Osteocyte (in vitro differentiated cells): ENCODE results near the gene EIF4G2. TPM values are rescaled to one million over a fixed set of nuclear protein-coding genes. Genes with fewer than 3 reads are reported as not detected.

Experiments
- DNase-seq: peaks from one replicate; pipeline ENCODE4 v3.0.0; 2021; ENCODE audit warnings: mixed read lengths; ENCODE audit not compliant: unreplicated experiment; ENCODE audit errors: extremely low spot score
- H3K27ac Mint-ChIP-seq: one replicate; pipeline ENCODE4 v1.8.0; 2021; ENCODE audit warnings: mild to moderate bottlenecking, mixed read lengths; ENCODE audit not compliant: unreplicated experiment
- H3K27me3 Mint-ChIP-seq: one replicate; pipeline ENCODE4 v1.8.0; 2021; ENCODE audit warnings: mixed read lengths; ENCODE audit not compliant: unreplicated experiment
- H3K36me3 Mint-ChIP-seq: one replicate; pipeline ENCODE4 v1.8.0; 2021; ENCODE audit warnings: mixed read lengths; ENCODE audit not compliant: unreplicated experiment
- H3K4me1 Mint-ChIP-seq: one replicate; pipeline ENCODE4 v1.8.0; 2021; ENCODE audit warnings: mixed read lengths; ENCODE audit not compliant: unreplicated experiment
- H3K4me3 Mint-ChIP-seq: one replicate; pipeline ENCODE4 v1.8.0; 2021; ENCODE audit warnings: mild to moderate bottlenecking, moderate library complexity, mixed read lengths; ENCODE audit not compliant: unreplicated experiment
- H3K9me3 Mint-ChIP-seq: one replicate; pipeline ENCODE4 v1.8.0; 2021; ENCODE audit warnings: mixed read lengths; ENCODE audit not compliant: unreplicated experiment
- total RNA-seq: library from RNA; stranded (reverse); gene quantifications from 2 replicates; pipeline ENCODE4 v1.2.1, GENCODE V29; 2021
- TF ChIP-seq, protein P1 (sequence below): fragments of 200-600 bp; sonication (generic); IDR thresholded peaks from 2 replicates; pipeline ENCODE4 v1.5.0; 2021; ENCODE audit warnings: antibody characterized with exemption, mild to moderate bottlenecking, moderate library complexity

EIF4G2 gene
- total RNA-seq, 1 donor from 2014 or later = 966 TPM

DNA sequence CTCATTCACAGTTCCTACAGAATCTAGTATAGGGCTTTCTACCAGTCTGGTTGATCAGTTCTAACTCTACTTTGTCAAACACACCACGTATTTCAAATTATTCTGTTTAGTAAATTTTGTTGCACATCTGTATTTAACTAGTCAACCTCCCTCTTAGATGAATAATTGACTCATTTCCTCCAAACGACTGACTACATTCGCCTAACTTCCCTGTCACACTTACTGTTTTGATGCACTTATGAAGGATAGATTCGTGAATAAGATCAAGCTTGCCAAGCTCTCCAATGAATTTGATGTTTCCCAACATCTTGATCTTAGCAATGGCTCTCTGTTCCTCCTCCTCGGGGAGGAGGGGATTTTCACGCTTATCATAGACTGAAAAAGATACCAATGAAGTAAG lies 5.0 kb downstream of the EIF4G2 start:
- peaks cover 87% of the 10 kb centered on the region for H3K36me3 Mint-ChIP-seq
- H3K4me1 Mint-ChIP-seq = peaks cover 39% of the 10 kb centered on the region
- H3K9me3 Mint-ChIP-seq = no peaks in the 10 kb centered on the region
- no peak overlapping the region for H3K4me3 Mint-ChIP-seq
- H3K27me3 Mint-ChIP-seq = no peaks in the 10 kb centered on the region
- TF ChIP-seq, protein P1, sequence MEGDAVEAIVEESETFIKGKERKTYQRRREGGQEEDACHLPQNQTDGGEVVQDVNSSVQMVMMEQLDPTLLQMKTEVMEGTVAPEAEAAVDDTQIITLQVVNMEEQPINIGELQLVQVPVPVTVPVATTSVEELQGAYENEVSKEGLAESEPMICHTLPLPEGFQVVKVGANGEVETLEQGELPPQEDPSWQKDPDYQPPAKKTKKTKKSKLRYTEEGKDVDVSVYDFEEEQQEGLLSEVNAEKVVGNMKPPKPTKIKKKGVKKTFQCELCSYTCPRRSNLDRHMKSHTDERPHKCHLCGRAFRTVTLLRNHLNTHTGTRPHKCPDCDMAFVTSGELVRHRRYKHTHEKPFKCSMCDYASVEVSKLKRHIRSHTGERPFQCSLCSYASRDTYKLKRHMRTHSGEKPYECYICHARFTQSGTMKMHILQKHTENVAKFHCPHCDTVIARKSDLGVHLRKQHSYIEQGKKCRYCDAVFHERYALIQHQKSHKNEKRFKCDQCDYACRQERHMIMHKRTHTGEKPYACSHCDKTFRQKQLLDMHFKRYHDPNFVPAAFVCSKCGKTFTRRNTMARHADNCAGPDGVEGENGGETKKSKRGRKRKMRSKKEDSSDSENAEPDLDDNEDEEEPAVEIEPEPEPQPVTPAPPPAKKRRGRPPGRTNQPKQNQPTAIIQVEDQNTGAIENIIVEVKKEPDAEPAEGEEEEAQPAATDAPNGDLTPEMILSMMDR = no peak
- no peak overlapping the region for H3K27ac Mint-ChIP-seq
- DNase-seq = no peak

DNA sequence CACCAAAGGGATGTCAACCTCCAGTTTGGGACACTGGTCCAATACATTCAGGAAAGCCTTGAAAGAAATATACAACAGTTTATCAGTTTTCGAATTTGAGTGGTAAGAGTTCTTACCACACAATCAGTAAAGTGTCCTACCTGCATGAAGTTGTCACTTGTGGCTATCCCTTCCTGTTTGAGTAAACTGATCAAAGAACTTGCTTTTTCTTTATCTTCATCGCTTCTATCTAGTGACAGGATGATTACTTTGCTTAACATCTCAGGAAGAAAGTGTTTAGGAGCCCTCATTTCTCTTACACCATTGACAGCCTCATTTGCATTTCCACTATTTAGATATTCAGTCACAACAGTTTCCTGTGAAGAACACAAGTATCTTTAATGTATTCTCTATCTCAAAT lies 8.4 kb downstream of the EIF4G2 start:
- no peaks in the 10 kb centered on the region for H3K27me3 Mint-ChIP-seq
- H3K36me3 Mint-ChIP-seq = peaks cover 85% of the 10 kb centered on the region
- peaks cover 22% of the 10 kb centered on the region for H3K4me1 Mint-ChIP-seq
- H3K4me3 Mint-ChIP-seq = no peak overlapping the region
- TF ChIP-seq, protein P1 = no peak
- no peaks in the 10 kb centered on the region for H3K9me3 Mint-ChIP-seq
- DNase-seq = no peak
- no peak overlapping the region for H3K27ac Mint-ChIP-seq

DNA sequence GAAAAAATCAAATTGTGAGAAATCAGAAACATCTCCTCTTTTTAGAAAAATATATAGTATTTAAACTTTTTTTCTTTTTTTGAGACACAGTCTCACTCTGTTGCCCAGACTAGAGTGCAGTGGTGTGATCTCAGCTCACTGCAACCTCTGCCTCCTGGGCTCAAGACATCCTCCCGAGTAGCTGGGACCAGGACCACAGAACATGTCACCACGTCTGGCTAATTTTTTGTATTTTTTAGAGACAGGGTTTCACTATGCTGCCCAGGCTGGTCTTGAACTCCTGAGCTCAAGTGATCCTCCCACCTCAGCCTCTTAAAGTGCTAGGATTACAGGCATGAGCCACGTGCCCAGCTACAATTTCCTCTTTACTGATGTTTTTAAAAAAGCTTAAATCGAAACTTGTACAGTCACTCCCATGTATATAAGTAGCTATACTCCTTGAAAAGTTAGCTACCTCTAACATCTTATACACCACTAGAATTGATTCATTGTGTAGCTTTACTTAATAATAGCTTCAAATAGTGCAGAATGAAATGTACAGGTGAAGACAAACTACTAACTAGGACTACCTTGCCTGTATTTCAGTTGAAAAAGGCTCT lies 10.3 kb downstream of the EIF4G2 start:
- Mint-ChIP-seq H3K4me1 (peaks cover 9% of the 10 kb centered on the region), H3K27ac (peak overlapping the region; percentile 34), H3K27me3 (no peaks in the 10 kb centered on the region), H3K4me3 (no peak overlapping the region), H3K9me3 (no peaks in the 10 kb centered on the region), H3K36me3 (peaks cover 66% of the 10 kb centered on the region)
- TF ChIP-seq, protein P1 = no peak
- DNase-seq = no peak

DNA sequence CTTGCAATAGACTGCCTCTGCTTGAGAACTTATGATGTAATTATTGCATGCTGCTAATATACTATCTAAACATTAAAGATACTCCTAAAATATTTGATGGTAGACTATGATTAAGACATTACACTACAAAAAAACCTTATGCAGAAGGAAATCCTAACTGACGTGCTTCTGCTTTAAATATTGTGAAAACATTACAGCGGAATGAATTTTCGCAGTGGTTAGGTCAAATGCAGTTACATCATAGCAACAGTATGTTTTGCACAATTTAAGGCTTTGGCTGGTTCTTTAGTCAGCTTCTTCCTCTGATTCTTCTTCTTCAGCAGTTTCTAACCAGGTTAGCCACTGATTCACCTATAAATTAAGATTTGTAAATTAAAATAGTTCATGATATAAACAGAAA lies 11.2 kb downstream of the EIF4G2 start:
- no peak for DNase-seq
- H3K9me3 Mint-ChIP-seq = no peaks in the 10 kb centered on the region
- no peak overlapping the region for H3K27ac Mint-ChIP-seq
- H3K4me3 Mint-ChIP-seq = no peak overlapping the region
- H3K27me3 Mint-ChIP-seq = no peaks in the 10 kb centered on the region
- peaks cover 12% of the 10 kb centered on the region for H3K4me1 Mint-ChIP-seq
- TF ChIP-seq, protein P1 = no peak
- peaks cover 59% of the 10 kb centered on the region for H3K36me3 Mint-ChIP-seq

DNA sequence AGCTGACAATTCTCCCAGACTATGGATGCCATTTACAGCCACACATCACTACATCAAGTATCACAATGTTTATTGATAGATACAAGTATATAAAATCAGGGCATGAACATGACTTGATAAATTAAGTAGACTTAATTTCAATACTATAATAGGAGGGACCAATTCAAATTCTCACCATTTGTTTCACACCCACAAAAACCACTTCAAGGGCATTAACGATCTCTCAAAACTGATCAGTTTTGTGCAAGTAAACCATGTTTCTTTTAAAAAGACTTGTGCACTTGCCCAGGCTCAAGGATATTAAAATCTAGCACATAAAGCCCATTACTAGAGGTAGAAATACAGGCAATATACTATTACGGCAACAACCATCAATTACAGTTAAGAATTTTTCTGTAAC lies 11.7 kb downstream of the EIF4G2 start:
- peaks cover 54% of the 10 kb centered on the region for H3K36me3 Mint-ChIP-seq
- H3K27ac Mint-ChIP-seq = no peak overlapping the region
- no peak overlapping the region for H3K4me3 Mint-ChIP-seq
- TF ChIP-seq, protein P1 = no peak
- DNase-seq = no peak
- no peaks in the 10 kb centered on the region for H3K27me3 Mint-ChIP-seq
- no peaks in the 10 kb centered on the region for H3K9me3 Mint-ChIP-seq
- peaks cover 9% of the 10 kb centered on the region for H3K4me1 Mint-ChIP-seq
